K562 (cell line): ENCODE results near the gene CACNA2D3. TPM values are rescaled to one million over a fixed set of nuclear protein-coding genes. Genes with fewer than 3 reads are reported as not detected.

Experiments used
- ATAC-seq: fragments of 200-7000 bp; cut with Tn5 transposase; 3 replicates; pipeline ENCODE4 v1.9.1; 2020; ENCODE audit warnings: moderate library complexity
- BruUV-seq: library from RNA; stranded (reverse); fragments of 400-500 nt; replicated peaks from 2 replicates; lab custom pipeline; 2021; lab: Mats Ljungman, UMichigan
- CTCF ChIA-PET: fragments of 300-600 bp; formaldehyde crosslinking; extraction: SDS; loops from one replicate; lab custom pipeline; 2021; ENCODE audit warnings: low intra/inter-chr PET ratio; lab: Yijun Ruan, JAX
- POLR2A ChIA-PET: fragments of 300-600, 350-650 bp; sonication (Branson Sonifier 250); formaldehyde crosslinking; extraction: SDS; loops from one replicate; lab custom pipeline; 2021; ENCODE audit warnings: antibody characterized with exemption, inconsistent platforms; lab: Yijun Ruan, JAX
- DNase-seq, 4 experiments: peaks; one replicate each; pipeline versions ENCODE4 v3.0.0 to v3.0.0-alpha.2; 2011 to 2018; ENCODE audit warnings: low spot score in 3 of 4, mixed read lengths in 3 of 4; ENCODE audit errors: extremely low read depth in 1 of 4
- FAIRE-seq: peaks from 2 replicates; lab custom pipeline; 2011; peaks lifted over from hg19 to GRCh38; lab: Jason Lieb, UNC
- H2AFZ ChIP-seq: 2 replicates; pipeline ENCODE4 v1.6.0; 2011; ENCODE audit warnings: low read depth, low read length, control low read depth, inconsistent platforms
- H3K27ac ChIP-seq: fragments of 200-600 bp; 3 replicates; pipeline ENCODE4 v1.8.0; 2011; ENCODE audit warnings: low read depth, mild to moderate bottlenecking, control low read depth, inconsistent platforms, low read length, moderate library complexity, mixed read lengths; ENCODE audit errors: extremely low read depth
- H3K27me3 ChIP-seq, 2 experiments: fragments of 300-600 bp in 1 of 2; 2 replicates in 1 of 2; 3 replicates in 1 of 2; pipeline versions ENCODE4 v1.6.0 to v1.8.0; 2011; ENCODE audit warnings: inconsistent platforms in 2 of 2, low read length in 2 of 2, mild to moderate bottlenecking in 1 of 2, mixed read lengths in 1 of 2, moderate library complexity in 1 of 2; ENCODE audit not compliant: control insufficient read depth in 2 of 2, insufficient read depth in 2 of 2
- H3K36me3 ChIP-seq: fragments of 300-600 bp; 3 replicates; pipeline ENCODE4 v1.8.0; 2011; ENCODE audit warnings: mild to moderate bottlenecking, low read length, inconsistent platforms; ENCODE audit not compliant: control insufficient read depth, insufficient read depth
- H3K4me1 ChIP-seq, 2 experiments: fragments of 200-600 bp in 1 of 2; replicated peaks in 1 of 2; 2 replicates in 1 of 2; 3 replicates in 1 of 2; pipeline versions ENCODE4 v1.5.1 to v1.8.0; 2011; ENCODE audit warnings: inconsistent platforms in 2 of 2, low read length in 2 of 2, mild to moderate bottlenecking in 1 of 2, mixed read lengths in 1 of 2, moderate library complexity in 1 of 2; ENCODE audit not compliant: control insufficient read depth in 2 of 2, insufficient read depth in 2 of 2
- H3K4me2 ChIP-seq: 2 replicates; pipeline ENCODE4 v1.6.1; 2011; ENCODE audit warnings: low read length, control low read depth, inconsistent platforms, mixed read lengths; ENCODE audit not compliant: insufficient read depth
- H3K4me3 ChIP-seq: fragments of 200-600 bp; sonication (generic), shearing (Covaris generic); 2 replicates; pipeline ENCODE4 v1.5.1; 2016; ENCODE audit warnings: control low read depth, inconsistent platforms
- H3K79me2 ChIP-seq: fragments of 200-600 bp; 3 replicates; pipeline ENCODE4 v1.8.0; 2011; ENCODE audit warnings: low read length, inconsistent platforms; ENCODE audit not compliant: control insufficient read depth, insufficient read depth
- H3K9ac ChIP-seq, 2 experiments: 2 replicates each; pipeline versions ENCODE4 v1.6.0 to v1.6.1; 2011; ENCODE audit warnings: low read depth in 2 of 2, low read length in 2 of 2, control low read depth in 1 of 2, inconsistent platforms in 1 of 2, mild to moderate bottlenecking in 1 of 2, mixed read lengths in 1 of 2; ENCODE audit not compliant: insufficient read depth in 1 of 2
- H3K9me1 ChIP-seq: one replicate; pipeline ENCODE4 v1.6.0; 2011; ENCODE audit warnings: inconsistent platforms, mild to moderate bottlenecking, low read length, moderate library complexity; ENCODE audit not compliant: control insufficient read depth, insufficient read depth
- H3K9me3 ChIP-seq: replicated peaks from 2 replicates; pipeline ENCODE4 v1.5.1; 2011; ENCODE audit warnings: low read depth, low read length, inconsistent platforms; ENCODE audit not compliant: control insufficient read depth, insufficient read depth
- H4K20me1 ChIP-seq: replicated peaks from 2 replicates; pipeline ENCODE4 v1.6.1; 2011; ENCODE audit warnings: low read length, inconsistent platforms, mixed read lengths; ENCODE audit not compliant: control insufficient read depth, insufficient read depth
- ARID2 ChIP-seq: fragments of 450-650 bp; IDR thresholded peaks from 2 replicates; pipeline ENCODE4 v1.6.1; 2017; ENCODE audit warnings: antibody characterized with exemption, mild to moderate bottlenecking
- ARNT ChIP-seq, 2 experiments: fragments of 450-650 bp; IDR thresholded peaks; 2 replicates each; pipeline ENCODE4 v1.6.1; 2016; ENCODE audit warnings: mild to moderate bottlenecking in 1 of 2
- CEBPB ChIP-seq: fragments of 450-650 bp; IDR thresholded peaks from 2 replicates; pipeline ENCODE4 v1.6.1; 2016; ENCODE audit warnings: missing genetic modification characterization, missing compliant biosample characterization
- GATA2 ChIP-seq: sonication (generic); formaldehyde crosslinking; IDR thresholded peaks from 2 replicates; pipeline ENCODE4 v1.4.0; 2020; ENCODE audit warnings: mild to moderate bottlenecking, missing genetic modification reagents
- HMG20A ChIP-seq: fragments of 450-650 bp; formaldehyde crosslinking; conservative IDR thresholded peaks from 2 replicates; pipeline ENCODE4 v1.4.0; 2020; ENCODE audit warnings: mild to moderate bottlenecking, mixed read lengths
- HNRNPL ChIP-seq: fragments of 200-400 bp; formaldehyde crosslinking; IDR thresholded peaks from 2 replicates; pipeline ENCODE4 v1.6.1; 2017; ENCODE audit warnings: low read depth, mild to moderate bottlenecking, low read length
- MEF2A ChIP-seq: IDR thresholded peaks from 2 replicates; pipeline ENCODE4 v1.6.1; 2011; ENCODE audit warnings: low read depth, mild to moderate bottlenecking, low read length, moderate library complexity; ENCODE audit not compliant: control insufficient read depth
- MLX ChIP-seq, 2 experiments: fragments of 450-650 bp in 1 of 2; sonication (generic) in 1 of 2; formaldehyde crosslinking; conservative IDR thresholded peaks; 2 replicates each; pipeline versions ENCODE4 v1.4.0 to v1.8.1; 2020 to 2022; ENCODE audit warnings: mild to moderate bottlenecking in 1 of 2, missing genetic modification reagents in 1 of 2
- MYNN ChIP-seq, 2 experiments: sonication (generic); formaldehyde crosslinking in 1 of 2; IDR thresholded peaks; 2 replicates each; pipeline versions ENCODE4 v1.5.0 to v1.6.1; 2016 to 2020; ENCODE audit warnings: antibody characterized with exemption in 1 of 2, missing genetic modification reagents in 1 of 2
- PHB2 ChIP-seq: fragments of 450-650 bp; IDR thresholded peaks from 2 replicates; pipeline ENCODE4 v1.6.1; 2017; ENCODE audit warnings: low read depth
- ZBTB8A ChIP-seq: fragments of 450-650 bp; IDR thresholded peaks from 2 replicates; pipeline ENCODE4 v1.6.1; 2018; ENCODE audit warnings: mild to moderate bottlenecking, moderate library complexity; ENCODE audit not compliant: partially characterized antibody
- ZNF584 ChIP-seq: fragments of 200-800 bp; sonication (Bioruptor generic); IDR thresholded peaks from 2 replicates; pipeline ENCODE4 v1.6.1; 2016; ENCODE audit warnings: low read depth, mild to moderate bottlenecking, missing genetic modification characterization, missing compliant biosample characterization
- ZNF75A ChIP-seq: fragments of 450-650 bp; formaldehyde crosslinking; IDR thresholded peaks from 2 replicates; pipeline ENCODE4 v1.4.0; 2020; ENCODE audit warnings: mild to moderate bottlenecking
- WGBS: fragments of 100-300 bp; shearing (Covaris generic); methylation state at CpG from one replicate; pipeline ENCODE4 v1.1.6; 2016; ENCODE audit warnings: low coverage, mixed read lengths; ENCODE audit not compliant: insufficient coverage; ENCODE audit errors: missing lambda C conversion rate; 5-methylcytosine and 5-hydroxymethylcytosine counted together
- in situ Hi-C: fragments of 300-500 bp; cut with MboI; formaldehyde crosslinking; loops from 4 replicates; pipeline ENCODE4 v1.15.0; 2018; ENCODE audit warnings: inconsistent platforms, mixed read lengths
- intact Hi-C: fragments of 100-400 bp; cut with micrococcal nuclease; formaldehyde crosslinking; loops from 2 replicates; pipeline ENCODE4 v1.14.2; 2022
- polyA plus RNA-seq, 8 experiments: library from polyadenylated mRNA; depleted of rRNA in 4 of 8; stranded (reverse) in 5 of 8; unstranded in 3 of 8; fragments of >200 nt; fragmentation: Nextera tagmentation in 2 of 8; fragmentation: Illumina TruSeq in 1 of 8; extraction: Ambion mirVana in 2 of 8; extraction: Trizol in 1 of 8; gene quantifications; 2 replicates each; pipeline versions ENCODE4 v1.2.1 to v1.2.3, GENCODE V29; 2011 to 2014; ENCODE audit warnings: inconsistent platforms in 1 of 8, missing spikeins in 1 of 8
- total RNA-seq, 7 experiments: library from RNA; depleted of rRNA in 6 of 7; stranded (reverse); fragments of >200 nt in 6 of 7; fragmentation: Illumina TruSeq in 2 of 7; extraction: Trizol in 2 of 7; gene quantifications; 2 replicates each; pipeline versions ENCODE4 v1.2.1 to v1.2.3, GENCODE V29; 2011 to 2021; ENCODE audit warnings: low replicate concordance in 1 of 7
- TF ChIP-seq, protein P1 (sequence below): fragments of 250-450 bp; sonication (Bioruptor Pico); IDR thresholded peaks from 2 replicates; pipeline ENCODE4 v1.5.0; 2020; ENCODE audit warnings: mild to moderate bottlenecking, borderline replicate concordance
- TF ChIP-seq, protein P2 (sequence below): fragments of 450-650 bp; IDR thresholded peaks from 2 replicates; pipeline ENCODE4 v1.6.1; 2014; ENCODE audit warnings: low read depth, mild to moderate bottlenecking, moderate library complexity, borderline replicate concordance

CACNA2D3 gene
- total and polyA plus RNA-seq, 9 of the 15 experiments (the other 6 are each of a cell fraction or from before 2014, with no cell fraction given) = 0.01 TPM; not detected in 8

DNA sequence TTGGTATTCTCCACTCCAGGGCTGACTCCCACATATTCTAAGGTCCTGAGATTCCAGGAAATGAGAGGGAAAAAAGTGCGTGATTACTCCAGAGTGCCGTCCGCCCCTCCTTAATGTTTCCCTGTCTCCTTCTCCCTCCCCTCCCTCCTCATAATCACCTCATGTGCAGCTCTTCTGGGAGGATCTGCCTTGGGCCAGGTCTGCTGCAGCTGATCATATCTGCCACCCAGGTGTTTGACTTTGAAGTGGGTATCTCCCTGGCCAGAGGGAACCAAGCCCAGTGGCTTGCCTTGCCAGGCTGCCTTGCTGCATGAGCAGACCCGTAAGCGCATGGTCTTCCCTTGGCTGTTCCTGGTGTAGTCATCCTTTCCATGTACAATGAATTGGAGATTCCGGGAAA is 833.6 kb downstream of the CACNA2D3 start:
- H3K79me2 ChIP-seq = no peaks in the 10 kb centered on the region
- no peak overlapping the region for H3K4me2 ChIP-seq
- no peak overlapping the region for H2AFZ ChIP-seq
- in situ Hi-C loops (no loop called here), intact Hi-C loops (no loop called here)
- FAIRE-seq (no peak), ATAC-seq (no peak), DNase-seq (no peak)
- POLR2A ChIA-PET = no interaction called here
- no peak overlapping the region for H3K4me3 ChIP-seq
- no peak overlapping the region for H3K9ac ChIP-seq
- H3K9me1 ChIP-seq = no peaks in the 10 kb centered on the region
- H3K36me3 ChIP-seq = no peaks in the 10 kb centered on the region
- BruUV-seq = no TSS peak
- TF ChIP-seq ARID2 (no peak), HMG20A (CRISPR knock-in tag) (no peak), ZNF75A (CRISPR knock-in tag) (no peak), GATA2 (CRISPR knock-in tag) (no peak), ARNT (IDR thresholded peaks at IDR 0.05) (no peak), ZNF584 (CRISPR knock-in tag) (no peak), MLX (CRISPR knock-in tag; conservative IDR thresholded peaks at IDR 0.05) (no peak), HNRNPL (no peak), PHB2 (no peak), ZBTB8A (no peak), MYNN (IDR thresholded peaks at IDR 0.05) (no peak), MYNN (CRISPR knock-in tag; IDR thresholded peaks at IDR 0.05) (no peak), MEF2A (no peak), CEBPB (tag) (no peak)
- TF ChIP-seq, protein P1, sequence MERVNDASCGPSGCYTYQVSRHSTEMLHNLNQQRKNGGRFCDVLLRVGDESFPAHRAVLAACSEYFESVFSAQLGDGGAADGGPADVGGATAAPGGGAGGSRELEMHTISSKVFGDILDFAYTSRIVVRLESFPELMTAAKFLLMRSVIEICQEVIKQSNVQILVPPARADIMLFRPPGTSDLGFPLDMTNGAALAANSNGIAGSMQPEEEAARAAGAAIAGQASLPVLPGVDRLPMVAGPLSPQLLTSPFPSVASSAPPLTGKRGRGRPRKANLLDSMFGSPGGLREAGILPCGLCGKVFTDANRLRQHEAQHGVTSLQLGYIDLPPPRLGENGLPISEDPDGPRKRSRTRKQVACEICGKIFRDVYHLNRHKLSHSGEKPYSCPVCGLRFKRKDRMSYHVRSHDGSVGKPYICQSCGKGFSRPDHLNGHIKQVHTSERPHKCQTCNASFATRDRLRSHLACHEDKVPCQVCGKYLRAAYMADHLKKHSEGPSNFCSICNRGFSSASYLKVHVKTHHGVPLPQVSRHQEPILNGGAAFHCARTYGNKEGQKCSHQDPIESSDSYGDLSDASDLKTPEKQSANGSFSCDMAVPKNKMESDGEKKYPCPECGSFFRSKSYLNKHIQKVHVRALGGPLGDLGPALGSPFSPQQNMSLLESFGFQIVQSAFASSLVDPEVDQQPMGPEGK (CRISPR knock-in tag) = no peak
- TF ChIP-seq, protein P2, sequence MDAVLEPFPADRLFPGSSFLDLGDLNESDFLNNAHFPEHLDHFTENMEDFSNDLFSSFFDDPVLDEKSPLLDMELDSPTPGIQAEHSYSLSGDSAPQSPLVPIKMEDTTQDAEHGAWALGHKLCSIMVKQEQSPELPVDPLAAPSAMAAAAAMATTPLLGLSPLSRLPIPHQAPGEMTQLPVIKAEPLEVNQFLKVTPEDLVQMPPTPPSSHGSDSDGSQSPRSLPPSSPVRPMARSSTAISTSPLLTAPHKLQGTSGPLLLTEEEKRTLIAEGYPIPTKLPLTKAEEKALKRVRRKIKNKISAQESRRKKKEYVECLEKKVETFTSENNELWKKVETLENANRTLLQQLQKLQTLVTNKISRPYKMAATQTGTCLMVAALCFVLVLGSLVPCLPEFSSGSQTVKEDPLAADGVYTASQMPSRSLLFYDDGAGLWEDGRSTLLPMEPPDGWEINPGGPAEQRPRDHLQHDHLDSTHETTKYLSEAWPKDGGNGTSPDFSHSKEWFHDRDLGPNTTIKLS = no peak
- H3K27me3 ChIP-seq = no peaks in the 10 kb centered on the region
- H3K9me3 ChIP-seq = no peaks in the 10 kb centered on the region
- CTCF ChIA-PET = no interaction called here
- no peaks in the 10 kb centered on the region for H4K20me1 ChIP-seq
- no peak overlapping the region for H3K27ac ChIP-seq
- H3K4me1 ChIP-seq = no peaks in the 10 kb centered on the region; a peak in 1 of 5 replicates
- WGBS = 25% methylated on average over 6 of the region's 6 CpGs
